H1 (cell line): ENCODE measurements around the gene IL18BP. TPM values are rescaled to one million over a fixed set of nuclear protein-coding genes. Genes with fewer than 3 reads are reported as not detected.

ENCODE experiments used
- CTCF ChIA-PET: fragments of 300-600 bp; sonication (Branson Sonifier 250); formaldehyde crosslinking; loops from one replicate; lab custom pipeline; 2021; ENCODE audit not compliant: partially characterized antibody; lab: Charles Lee
- POLR2A ChIA-PET: fragments of 300-600 bp; sonication (Branson Sonifier 250); formaldehyde crosslinking; loops from one replicate; lab custom pipeline; 2021; ENCODE audit warnings: inconsistent platforms; ENCODE audit not compliant: partially characterized antibody; lab: Charles Lee
- DNase-seq, 2 experiments: peaks; one replicate each; pipeline versions ENCODE4 v3.0.0 to v3.0.0-alpha.2; 2010 to 2022; ENCODE audit warnings: low spot score in 2 of 2, low read depth in 1 of 2, mixed read lengths in 1 of 2
- FAIRE-seq: peaks from 2 replicates; lab custom pipeline; 2011; peaks lifted over from hg19 to GRCh38; lab: Jason Lieb, UNC
- H2AFZ ChIP-seq: 2 replicates; pipeline ENCODE4 v1.8.1; 2012; ENCODE audit warnings: low read length, inconsistent platforms
- H2AK5ac ChIP-seq: 2 replicates; pipeline ENCODE4 v1.6.1; 2013; ENCODE audit warnings: low read depth, low read length
- H2BK120ac ChIP-seq: replicated peaks from 2 replicates; pipeline ENCODE3; 2013; ENCODE audit warnings: low read depth, low read length, inconsistent platforms
- H2BK12ac ChIP-seq: 2 replicates; pipeline ENCODE4 v1.6.1; 2013; ENCODE audit warnings: low read depth, low read length
- H2BK15ac ChIP-seq: 2 replicates; pipeline ENCODE4 v1.6.1; 2013; ENCODE audit warnings: low read length
- H2BK20ac ChIP-seq: 2 replicates; pipeline ENCODE4 v1.6.1; 2013; ENCODE audit warnings: low read length
- H2BK5ac ChIP-seq: 2 replicates; pipeline ENCODE4 v1.6.1; 2013; ENCODE audit warnings: low read depth, low read length
- H3K14ac ChIP-seq: 2 replicates; pipeline ENCODE4 v1.6.1; 2013; ENCODE audit warnings: inconsistent platforms; ENCODE audit not compliant: insufficient read length
- H3K18ac ChIP-seq: 2 replicates; pipeline ENCODE4 v1.6.1; 2013; ENCODE audit warnings: low read length; ENCODE audit errors: extremely low read depth
- H3K23ac ChIP-seq: 2 replicates; pipeline ENCODE4 v1.6.1; 2013; ENCODE audit warnings: inconsistent platforms; ENCODE audit not compliant: insufficient read length
- H3K23me2 ChIP-seq: 2 replicates; pipeline ENCODE4 v1.6.1; 2013; ENCODE audit warnings: low read depth, low read length
- H3K27ac ChIP-seq: 2 replicates; pipeline ENCODE4 v1.6.1; 2011; ENCODE audit warnings: low read depth, low read length, inconsistent platforms
- H3K27me3 ChIP-seq, 4 experiments: replicated peaks in 1 of 4; 1 replicate in 1 of 4; 2 replicates in 3 of 4; pipeline versions ENCODE4 v1.6.1 to v1.8.1; 2011 to 2013; ENCODE audit warnings: low read length in 3 of 4, mild to moderate bottlenecking in 3 of 4, inconsistent platforms in 2 of 4, mixed read lengths in 2 of 4, moderate library complexity in 1 of 4; ENCODE audit not compliant: control insufficient read depth in 3 of 4, insufficient read depth in 3 of 4; ENCODE audit errors: extremely low read depth in 1 of 4
- H3K36me3 ChIP-seq, 4 experiments: 2 replicates each; pipeline versions ENCODE4 v1.6.1 to v1.8.1; 2011 to 2013; ENCODE audit warnings: mild to moderate bottlenecking in 4 of 4, low read length in 3 of 4, moderate library complexity in 2 of 4, control low read depth in 1 of 4, inconsistent platforms in 1 of 4; ENCODE audit not compliant: insufficient read depth in 4 of 4, control insufficient read depth in 2 of 4
- H3K4ac ChIP-seq: replicated peaks from 2 replicates; pipeline ENCODE3; 2013; ENCODE audit warnings: low read length, low read depth, mixed read lengths, inconsistent platforms; ENCODE audit not compliant: insufficient read length
- H3K4me1 ChIP-seq, 4 experiments: replicated peaks in 1 of 4; 1 replicate in 1 of 4; 2 replicates in 3 of 4; pipeline versions ENCODE4 v1.6.1 to v1.8.1; 2011 to 2013; ENCODE audit warnings: low read length in 3 of 4, inconsistent platforms in 2 of 4, mixed read lengths in 1 of 4; ENCODE audit not compliant: insufficient read depth in 4 of 4, control insufficient read depth in 3 of 4
- H3K4me2 ChIP-seq, 2 experiments: 2 replicates each; pipeline versions ENCODE4 v1.6.1 to v1.8.1; 2011 to 2013; ENCODE audit warnings: low read depth in 2 of 2, low read length in 2 of 2, control low read depth in 1 of 2, inconsistent platforms in 1 of 2, mild to moderate bottlenecking in 1 of 2; ENCODE audit not compliant: insufficient read depth in 1 of 2
- H3K4me3 ChIP-seq, 4 experiments: fragments of 200-600, 300-600 bp in 1 of 4; sonication (generic), shearing (Covaris generic), sonication (Bioruptor Twin) in 1 of 4; 2 replicates each; pipeline versions ENCODE4 v1.5.1 to v1.8.1; 2011 to 2016; ENCODE audit warnings: low read length in 4 of 4, low read depth in 3 of 4, control low read depth in 2 of 4, inconsistent platforms in 2 of 4, mild to moderate bottlenecking in 2 of 4, mixed read lengths in 1 of 4, moderate library complexity in 1 of 4; ENCODE audit not compliant: insufficient read depth in 2 of 4; ENCODE audit errors: extremely low read depth in 1 of 4
- H3K56ac ChIP-seq: replicated peaks from 2 replicates; pipeline ENCODE3; 2013; ENCODE audit warnings: low read depth, mild to moderate bottlenecking, mixed read lengths, low read length, inconsistent platforms; ENCODE audit not compliant: insufficient read length
- H3K79me1 ChIP-seq: 2 replicates; pipeline ENCODE4 v1.6.1; 2013; ENCODE audit warnings: low read depth, low read length, control low read depth
- H3K79me2 ChIP-seq, 2 experiments: 2 replicates each; pipeline versions ENCODE4 v1.6.1 to v1.8.1; 2012 to 2013; ENCODE audit warnings: low read length in 2 of 2, mild to moderate bottlenecking in 2 of 2, inconsistent platforms in 1 of 2; ENCODE audit not compliant: insufficient read depth in 2 of 2, control insufficient read depth in 1 of 2
- H3K9ac ChIP-seq, 4 experiments: replicated peaks in 1 of 4; 1 replicate in 1 of 4; 2 replicates in 3 of 4; pipeline versions ENCODE4 v1.6.1 to v1.8.1; 2011 to 2013; ENCODE audit warnings: low read depth in 3 of 4, low read length in 3 of 4, control low read depth in 2 of 4, mild to moderate bottlenecking in 2 of 4, moderate library complexity in 2 of 4, inconsistent platforms in 1 of 4; ENCODE audit errors: extremely low read depth in 1 of 4
- H3K9me3 ChIP-seq, 2 experiments: 2 replicates each; pipeline versions ENCODE4 v1.6.1 to v1.8.1; 2012 to 2013; ENCODE audit warnings: mild to moderate bottlenecking in 2 of 2, moderate library complexity in 2 of 2, control low read depth in 1 of 2, inconsistent platforms in 1 of 2, low read depth in 1 of 2, low read length in 1 of 2, mixed read lengths in 1 of 2; ENCODE audit not compliant: insufficient read depth in 2 of 2
- H4K20me1 ChIP-seq, 2 experiments: replicated peaks in 1 of 2; 2 replicates each; pipeline versions ENCODE3 to v1.8.1; 2011 to 2013; ENCODE audit warnings: inconsistent platforms in 2 of 2, low read length in 2 of 2, mild to moderate bottlenecking in 1 of 2; ENCODE audit not compliant: insufficient read depth in 2 of 2, control insufficient read depth in 1 of 2
- H4K5ac ChIP-seq: 2 replicates; pipeline ENCODE4 v1.6.1; 2013; ENCODE audit warnings: low read length, low read depth, mixed read lengths, inconsistent platforms; ENCODE audit not compliant: insufficient read length
- H4K8ac ChIP-seq: 2 replicates; pipeline ENCODE4 v1.8.0; 2013; ENCODE audit warnings: mild to moderate bottlenecking, moderate library complexity, low read length, inconsistent platforms; ENCODE audit not compliant: insufficient read depth; ENCODE audit errors: extremely low read depth
- H4K91ac ChIP-seq: replicated peaks from 2 replicates; pipeline ENCODE3; 2013; ENCODE audit warnings: low read length, mixed read lengths, inconsistent platforms; ENCODE audit not compliant: insufficient read length
- CTCF ChIP-seq, 3 experiments: IDR thresholded peaks; 1 replicate in 2 of 3; 2 replicates in 1 of 3; pipeline versions ENCODE4 v1.5.1 to v1.6.1; 2011; ENCODE audit warnings: low read length in 3 of 3, mild to moderate bottlenecking in 3 of 3, inconsistent platforms in 2 of 3, low read depth in 1 of 3, moderate library complexity in 1 of 3; ENCODE audit not compliant: insufficient read depth in 1 of 3; ENCODE audit errors: control extremely low read depth in 1 of 3
- RBBP5 ChIP-seq: IDR thresholded peaks from 2 replicates; pipeline ENCODE4 v1.7.1; 2012; ENCODE audit warnings: low read depth, mild to moderate bottlenecking, inconsistent platforms, low read length, moderate library complexity, borderline replicate concordance
- SIN3A ChIP-seq, 2 experiments: IDR thresholded peaks in 1 of 2; conservative IDR thresholded peaks in 1 of 2; 2 replicates each; pipeline ENCODE4 v1.6.1; 2011 to 2012; ENCODE audit warnings: low read length in 2 of 2, improper control_type of control experiment in 1 of 2, low read depth in 1 of 2, mild to moderate bottlenecking in 1 of 2
- SP4 ChIP-seq: IDR thresholded peaks from 2 replicates; pipeline ENCODE4 v1.6.1; 2012; ENCODE audit warnings: low read length, inconsistent platforms
- ZNF274 ChIP-seq: IDR thresholded peaks from 2 replicates; pipeline ENCODE4 v1.7.0; 2012; ENCODE audit warnings: low read length, borderline replicate concordance; ENCODE audit errors: extremely low read depth
- WGBS, 2 experiments: shearing (Covaris generic) in 1 of 2; methylation state at CpG; one replicate each; pipeline versions ENCODE4 v1.1.6 to v1.1.7; 2013 to 2015; ENCODE audit warnings: low lambda C conversion rate in 2 of 2, mixed read lengths in 2 of 2, inconsistent platforms in 1 of 2, low coverage in 1 of 2, missing lambda C conversion rate in 1 of 2; ENCODE audit not compliant: insufficient replicate concordance in 2 of 2, insufficient coverage in 1 of 2, insufficient read length in 1 of 2; ENCODE audit errors: extremely low coverage in 1 of 2, missing lambda C conversion rate in 1 of 2; 5-methylcytosine and 5-hydroxymethylcytosine counted together
- polyA plus RNA-seq, 7 experiments: library from polyadenylated mRNA; depleted of rRNA in 3 of 7; stranded (reverse) in 5 of 7; unstranded in 2 of 7; fragments of >200 nt in 5 of 7; fragments of 200-250 nt in 2 of 7; gene quantifications; 1 replicate in 5 of 7; 2 replicates in 1 of 7; 4 replicates in 1 of 7; pipeline versions ENCODE4 v1.2.1 to v1.2.3, GENCODE V29; 2011 to 2013; ENCODE audit warnings: missing spikeins in 2 of 7, mixed read lengths in 2 of 7
- total RNA-seq: library from RNA; stranded (reverse); fragmentation: NEBNext Ultra II Directional; extraction: Animal tissue kit (Norgen Biotek cat#: 25700); gene quantifications from 2 replicates; pipeline ENCODE4 v1.2.1, GENCODE V29; 2021

IL18BP gene
- total and polyA plus RNA-seq, 2 of the 8 experiments (the other 6 are each of a cell fraction or from before 2014, with no cell fraction given) = 9.8 to 17.0 TPM

GRCh38 chr11:72039856-72040401 is 41.2 kb downstream of the IL18BP start:
- no peaks in the 10 kb centered on the region for H3K9me3 ChIP-seq
- H3K79me2 ChIP-seq = peaks cover 10 to 71% of the 10 kb centered on the region in 2 experiments; a peak in 3 of 4 replicates
- FAIRE-seq (no peak), DNase-seq (no peak)
- ChIA-PET POLR2A (interaction anchor here (0.7 to 4.8 kb wide), 17 partner anchors 9 to 257 kb away, joined by 3 to 33 read pairs (median 4); partner anchors contain the start of genes ANAPC15 and LRRC51), CTCF (interaction anchor here (0.6 to 4.6 kb wide), 14 partner anchors 8 to 1404 kb away, joined by 3 to 57 read pairs (median 4); no protein-coding TSS in a partner anchor)
- H2AFZ ChIP-seq = no peak overlapping the region
- no peak overlapping the region for H4K8ac ChIP-seq
- H4K20me1 ChIP-seq = no peaks in the 10 kb centered on the region
- peak overlapping the region; percentile 69 for H3K4ac ChIP-seq
- peaks cover 29 to 36% (median 33%) of the 10 kb centered on the region in 4 experiments for H3K4me1 ChIP-seq
- WGBS, 2 experiments = 82% methylated on average over 6 of the region's 6 CpGs; no CpG with 5 or more reads in 1 of the 2 experiments
- peak overlapping the region; percentile 92 for H3K27ac ChIP-seq
- peaks cover 7% of the 10 kb centered on the region for H3K23me2 ChIP-seq
- no peak overlapping the region for H3K23ac ChIP-seq
- peak overlapping the region; percentile 63 for H2BK120ac ChIP-seq
- H3K79me1 ChIP-seq = peaks cover 15% of the 10 kb centered on the region
- peak overlapping the region; percentile 24 for H4K5ac ChIP-seq
- peak overlapping the region; percentile 77 for H2BK5ac ChIP-seq
- peak overlapping the region; percentile 58 for H3K14ac ChIP-seq
- H3K4me2 ChIP-seq = peak overlapping the region; percentile 73 to 92
- H2BK20ac ChIP-seq = no peak overlapping the region
- peaks cover 0 to 9% (median 0%) of the 10 kb centered on the region in 4 experiments; a peak in 3 of 8 replicates for H3K36me3 ChIP-seq
- H3K56ac ChIP-seq = no peak overlapping the region
- peak overlapping the region; percentile 83 for H4K91ac ChIP-seq
- peak overlapping the region; percentile 36; the same call in 1 of the 2 replicates for H3K18ac ChIP-seq
- no peak for TF ChIP-seq SP4
- no peak for TF ChIP-seq ZNF274
- no peak for TF ChIP-seq CTCF (IDR thresholded peaks at IDR 0.05; ENCODE audit: control extremely low read depth in 1 of 3, insufficient read depth in 1 of 3, low read depth in 1 of 3, low read length in 3 of 3)
- 0 out of 2 replicates have a peak, but pooled peaks have one; percentile 5 for TF ChIP-seq RBBP5
- no peak for TF ChIP-seq SIN3A (conservative IDR thresholded peaks at IDR 0.05 in 1 of 2, IDR thresholded peaks at IDR 0.05 in 1 of 2; ENCODE audit: low read depth in 1 of 2, low read length in 2 of 2)
- TF ChIP-seq, all 59 proteins: peak for 1
- Histone ChIP-seq H2BK15ac (no peak overlapping the region), H2AK5ac (peak overlapping the region; percentile 57; the same call in 1 of the 2 replicates), H3K9ac (peak overlapping the region in 3 of 4 experiments; percentile 70 to 86 (median 74); a peak in 6 of 7 replicates), H3K27me3 (no peaks in the 10 kb centered on the region), H3K4me3 (peak overlapping the region; percentile 34 to 55 (median 42); a peak in 5 of 8 replicates), H2BK12ac (peak overlapping the region; percentile 86)
